Activated naive CD4-positive, alpha-beta T cell treated with anti-CD3 and anti-CD28 coated beads, Interleukin-2, amount 50 U/mL, for 72 hours (primary cell): ENCODE results near the gene CSTPP1. TPM values are rescaled to one million over a fixed set of nuclear protein-coding genes. Genes with fewer than 3 reads are reported as not detected.
"Not testable (repeated sequence)": the region's sequence is repeated elsewhere in the genome, so short reads cannot be mapped to it uniquely, and the experiment has no call there.

Experiments
- ATAC-seq, 2 donors: fragments of 150-1000 bp; cut with Tn5 transposase; 2 replicates each; pipeline ENCODE4 v1.10.0; 2021; ENCODE audit warnings: mild to moderate bottlenecking in 2 of 2, moderate library complexity in 2 of 2
- DNase-seq, 2 donors: peaks; one replicate each; pipeline ENCODE4 v3.0.0; 2021 to 2022; ENCODE audit warnings: low spot score in 2 of 2
- H3K27ac Mint-ChIP-seq, 2 donors: one replicate each; pipeline ENCODE4 v1.8.0; 2022; ENCODE audit warnings: mild to moderate bottlenecking in 2 of 2, mixed read lengths in 2 of 2
- H3K36me3 Mint-ChIP-seq, 2 donors: one replicate each; pipeline ENCODE4 v1.8.0; 2022; ENCODE audit warnings: mixed read lengths in 2 of 2
- H3K9me3 Mint-ChIP-seq, 2 donors: one replicate each; pipeline ENCODE4 v1.8.0; 2022; ENCODE audit warnings: mixed read lengths in 2 of 2
- total RNA-seq, 2 donors: library from RNA; stranded (reverse); gene quantifications; one replicate each; pipeline ENCODE4 v1.2.3, GENCODE V29; 2022

CSTPP1 gene
- total RNA-seq, 2 donors from 2014 or later, result 12.5 to 29.2 TPM

GRCh38 chr11:46997796-46998195 is 61.2 kb downstream of the CSTPP1 start:
- H3K27ac Mint-ChIP-seq, DNase-seq, H3K9me3 Mint-ChIP-seq, ATAC-seq: not testable (repeated sequence)
- H3K36me3 Mint-ChIP-seq, result peaks cover 24% of the 10 kb centered on the region in 2 donors

GRCh38 chr11:46999217-46999616 is 62.7 kb downstream of the CSTPP1 start:
- H3K36me3 Mint-ChIP-seq, result peaks cover 13% of the 10 kb centered on the region in 2 donors
- no peak overlapping the region for H3K27ac Mint-ChIP-seq
- no peak for DNase-seq
- H3K9me3 Mint-ChIP-seq, result peaks cover 0 to 1% of the 10 kb centered on the region in 2 donors
- no peak for ATAC-seq

- Mint-ChIP-seq H3K9me3 (peaks cover 0 to 5% of the 10 kb centered on the region in 2 donors), H3K27ac (no peak overlapping the region), H3K36me3 (peaks cover 13 to 18% of the 10 kb centered on the region in 2 donors)
- no peak for ATAC-seq
- no peak for DNase-seq
Observed at GRCh38 chr11:47000033-47000432, 63.5 kb downstream of the CSTPP1 start.

- H3K27ac Mint-ChIP-seq, result no peak overlapping the region
- H3K36me3 Mint-ChIP-seq, result peaks cover 11 to 14% of the 10 kb centered on the region in 2 donors
- H3K9me3 Mint-ChIP-seq, result peaks cover 0 to 5% of the 10 kb centered on the region in 2 donors
- DNase-seq (no peak), ATAC-seq (peak in 1 of 2 donors; percentile 40)
Observed at GRCh38 chr11:47001781-47002181, 65.2 kb downstream of the CSTPP1 start.

- ATAC-seq, result no peak
- no peak for DNase-seq
- Mint-ChIP-seq H3K27ac (no peak overlapping the region), H3K9me3 (peaks cover 0 to 5% of the 10 kb centered on the region in 2 donors), H3K36me3 (peaks cover 5 to 8% of the 10 kb centered on the region in 2 donors)
Observed at GRCh38 chr11:47002390-47002789, 65.8 kb downstream of the CSTPP1 start.

GRCh38 chr11:47003180-47003877 is 66.8 kb downstream of the CSTPP1 start:
- Mint-ChIP-seq H3K36me3 (peaks cover 0 to 7% of the 10 kb centered on the region in 2 donors), H3K9me3 (peaks cover 0 to 5% of the 10 kb centered on the region in 2 donors), H3K27ac (peak overlapping the region; percentile 2 to 20)
- DNase-seq (peak in 1 of 2 donors; percentile 29), ATAC-seq (peak; percentile 53 to 83)

GRCh38 chr11:47004595-47005033 is 68.1 kb downstream of the CSTPP1 start:
- peak in 1 of 2 donors; percentile 58 for ATAC-seq
- peak overlapping the region in 1 of 2 donors; percentile 1 for H3K27ac Mint-ChIP-seq

GRCh38 chr11:47005441-47005840 is 68.9 kb downstream of the CSTPP1 start:
- Mint-ChIP-seq H3K9me3 (peaks cover 0 to 5% of the 10 kb centered on the region in 2 donors), H3K27ac (no peak overlapping the region), H3K36me3 (peaks cover 0 to 7% of the 10 kb centered on the region in 2 donors)
- DNase-seq, result no peak
- ATAC-seq, result no peak

More at GRCh38 chr11:47004595-47005033, 68.1 kb downstream of the CSTPP1 start:
- H3K36me3 Mint-ChIP-seq, result peaks cover 0 to 7% of the 10 kb centered on the region in 2 donors
- peaks cover 0 to 5% of the 10 kb centered on the region in 2 donors for H3K9me3 Mint-ChIP-seq
- no peak for DNase-seq

GRCh38 chr11:47007579-47007978 is 71.0 kb downstream of the CSTPP1 start:
- H3K9me3 Mint-ChIP-seq, result peaks cover 0 to 5% of the 10 kb centered on the region in 2 donors
- H3K27ac Mint-ChIP-seq, result no peak overlapping the region
- DNase-seq (no peak), ATAC-seq (no peak)
- H3K36me3 Mint-ChIP-seq, result peaks cover 0 to 7% of the 10 kb centered on the region in 2 donors

GRCh38 chr11:47010179-47010578 is 73.6 kb downstream of the CSTPP1 start:
- H3K27ac Mint-ChIP-seq, result no peak overlapping the region
- H3K9me3 Mint-ChIP-seq, result no peaks in the 10 kb centered on the region
- DNase-seq, result no peak
- H3K36me3 Mint-ChIP-seq, result no peaks in the 10 kb centered on the region
- no peak for ATAC-seq

- H3K9me3 Mint-ChIP-seq, result no peaks in the 10 kb centered on the region
- DNase-seq (no peak), ATAC-seq (no peak)
- H3K36me3 Mint-ChIP-seq, result no peaks in the 10 kb centered on the region
- H3K27ac Mint-ChIP-seq, result peak overlapping the region in 1 of 2 donors; percentile 1
Observed at GRCh38 chr11:47014097-47014496, 77.5 kb downstream of the CSTPP1 start.

- ATAC-seq (no peak), DNase-seq (no peak)
- no peaks in the 10 kb centered on the region for H3K36me3 Mint-ChIP-seq
- no peak overlapping the region for H3K27ac Mint-ChIP-seq
- no peaks in the 10 kb centered on the region for H3K9me3 Mint-ChIP-seq
Observed at GRCh38 chr11:47018637-47019036, 82.1 kb downstream of the CSTPP1 start.

GRCh38 chr11:47020793-47021526 is 84.4 kb downstream of the CSTPP1 start:
- DNase-seq, result no peak

GRCh38 chr11:47021527-47021818 is 84.9 kb downstream of the CSTPP1 start:
- Mint-ChIP-seq H3K36me3 (no peaks in the 10 kb centered on the region), H3K9me3 (no peaks in the 10 kb centered on the region), H3K27ac (no peak overlapping the region)
- DNase-seq (no peak), ATAC-seq (no peak)

More at GRCh38 chr11:47020793-47021526, 84.4 kb downstream of the CSTPP1 start:
- Mint-ChIP-seq H3K27ac (no peak overlapping the region), H3K36me3 (no peaks in the 10 kb centered on the region), H3K9me3 (no peaks in the 10 kb centered on the region)
- ATAC-seq, result no peak

- ATAC-seq (no peak), DNase-seq (no peak)
- H3K36me3 Mint-ChIP-seq, result no peaks in the 10 kb centered on the region
- H3K9me3 Mint-ChIP-seq, result no peaks in the 10 kb centered on the region
- H3K27ac Mint-ChIP-seq, result no peak overlapping the region
Observed at GRCh38 chr11:47021965-47022364, 85.4 kb downstream of the CSTPP1 start.

- DNase-seq, result no peak
- Mint-ChIP-seq H3K36me3 (no peaks in the 10 kb centered on the region), H3K27ac (no peak overlapping the region), H3K9me3 (no peaks in the 10 kb centered on the region)
- no peak for ATAC-seq
Observed at GRCh38 chr11:47028195-47029093, 91.9 kb downstream of the CSTPP1 start.

- DNase-seq (no peak), ATAC-seq (no peak)
- H3K9me3 Mint-ChIP-seq, result no peaks in the 10 kb centered on the region
- H3K27ac Mint-ChIP-seq, result no peak overlapping the region
- H3K36me3 Mint-ChIP-seq, result no peaks in the 10 kb centered on the region
Observed at GRCh38 chr11:47033439-47033838, 96.9 kb downstream of the CSTPP1 start.
